Astrocyte of the hippocampus (primary cell): ENCODE data around the gene PTPRC.
"Not testable (repeated sequence)": the region's sequence is repeated elsewhere in the genome, so short reads cannot be mapped to it uniquely, and the experiment has no call there.

ENCODE experiments used
- DNase-seq: peaks from one replicate; pipeline ENCODE4 v3.0.0; 2011; ENCODE audit warnings: low read depth, low spot score

The PTPRC gene

DNA sequence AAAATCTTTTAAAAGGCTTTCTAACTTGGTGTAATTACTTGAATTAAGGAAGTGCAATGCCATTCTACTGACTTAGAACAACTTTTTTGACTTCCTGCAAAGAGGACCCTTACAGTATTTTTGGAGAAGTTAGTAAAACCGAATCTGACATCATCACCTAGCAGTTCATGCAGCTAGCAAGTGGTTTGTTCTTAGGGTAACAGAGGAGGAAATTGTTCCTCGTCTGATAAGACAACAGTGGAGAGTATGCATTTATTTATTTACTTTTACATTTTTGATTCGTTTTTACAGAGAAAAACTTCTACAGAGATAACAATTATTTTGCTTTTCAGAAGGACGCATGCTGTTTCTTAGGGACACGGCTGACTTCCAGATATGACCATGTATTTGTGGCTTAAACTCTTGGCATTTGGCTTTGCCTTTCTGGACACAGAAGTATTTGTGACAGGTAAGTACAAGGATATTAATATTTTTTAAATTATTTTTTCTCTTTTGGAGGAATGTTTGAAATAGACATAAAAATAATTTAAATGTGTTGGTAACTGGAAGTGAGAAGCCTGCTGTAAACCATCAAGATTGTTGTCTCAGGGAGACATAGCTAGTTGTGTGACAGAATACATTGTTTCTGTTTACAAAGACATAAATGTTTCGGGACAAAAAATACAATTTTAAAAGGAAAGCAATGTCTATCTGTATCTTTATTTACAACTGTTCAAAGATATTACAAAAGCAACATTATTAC is at the start of gene PTPRC:
TSS of gene PTPRC (plus strand) at position 147 of the 742 bp plus-strand sequence. CDS start at position 376, 229 bp downstream.
- DNase-seq = no peak

GRCh38 chr1:198590454-198590853 is 48.4 kb upstream of the PTPRC start:
- no peak for DNase-seq

DNA sequence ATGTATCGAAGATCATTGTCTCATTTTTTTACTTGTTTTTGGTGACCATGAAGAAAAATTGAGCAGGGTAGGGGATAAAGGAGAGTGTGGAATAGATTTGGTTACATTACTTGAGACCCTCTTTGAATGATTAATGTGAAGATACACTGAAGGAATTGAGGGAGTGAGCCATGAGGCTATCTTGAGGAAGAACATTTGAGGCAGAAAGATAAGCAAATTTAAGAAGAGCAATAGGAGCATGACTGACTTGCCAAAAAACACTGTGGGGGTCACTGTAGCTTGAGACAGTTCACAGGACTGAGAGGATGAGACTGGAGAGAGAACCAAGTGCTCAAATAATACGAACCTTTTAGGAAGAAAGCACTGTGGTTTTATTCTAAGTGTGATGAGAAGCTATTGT is 43.1 kb upstream of the PTPRC start:
- no peak for DNase-seq

GRCh38 chr1:198597690-198598430 is 41.0 kb upstream of the PTPRC start:
- DNase-seq = no peak

- DNase-seq = peak; percentile 25
Measured at GRCh38 chr1:198598796-198599321, 40.0 kb upstream of the PTPRC start.

- DNase-seq = no peak
Measured at GRCh38 chr1:198599749-198600148, 39.1 kb upstream of the PTPRC start.

- DNase-seq = no peak
Measured at GRCh38 chr1:198600906-198601305, 37.9 kb upstream of the PTPRC start.

- not testable (repeated sequence) for DNase-seq
Measured at GRCh38 chr1:198601310-198601709, 37.5 kb upstream of the PTPRC start.

DNA sequence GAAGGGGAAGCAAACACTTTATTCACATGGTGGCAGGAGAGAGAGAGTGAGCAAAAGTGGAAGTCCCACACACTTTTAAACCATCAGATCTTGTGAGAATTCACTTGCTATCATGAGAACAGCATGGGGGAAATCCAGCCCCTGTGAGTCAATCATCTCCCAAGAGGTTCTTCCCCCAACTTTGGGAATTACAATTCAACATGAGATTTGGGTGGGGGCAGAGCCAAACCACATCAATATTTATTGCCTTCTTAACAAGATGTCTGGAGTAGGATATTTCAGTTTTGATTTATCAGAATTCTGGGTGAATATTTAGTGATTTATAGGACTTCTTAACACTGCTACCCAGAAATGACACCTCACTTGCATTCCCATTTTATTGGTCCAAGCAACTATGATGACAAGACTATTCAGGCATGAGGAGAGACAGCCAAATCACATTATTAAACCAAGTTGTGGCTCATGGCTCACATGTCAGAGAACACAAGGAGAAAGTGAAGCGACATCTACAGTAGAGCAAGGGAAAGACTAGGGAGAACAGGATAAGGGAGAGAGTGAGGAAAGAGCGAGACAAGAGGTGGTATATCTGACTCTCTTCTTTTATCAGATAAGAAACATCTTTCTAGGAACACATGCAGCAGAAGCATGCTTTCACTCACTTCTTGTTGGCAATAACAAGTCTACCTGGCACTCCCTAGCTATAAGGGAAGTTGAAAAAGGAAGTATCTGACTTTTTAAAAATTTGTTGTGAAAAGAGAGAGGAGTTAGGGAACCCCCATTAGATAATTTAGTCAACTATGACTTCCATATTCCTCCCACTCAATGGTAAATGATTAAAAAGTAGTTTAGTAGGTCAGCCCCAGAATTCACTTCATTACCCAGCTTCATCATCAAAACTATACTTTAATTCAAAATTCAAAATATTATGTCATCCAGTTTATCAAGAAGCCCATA is 36.6 kb upstream of the PTPRC start:
- DNase-seq = no peak

- no peak for DNase-seq
Measured at GRCh38 chr1:198604975-198605374, 33.9 kb upstream of the PTPRC start.

DNA sequence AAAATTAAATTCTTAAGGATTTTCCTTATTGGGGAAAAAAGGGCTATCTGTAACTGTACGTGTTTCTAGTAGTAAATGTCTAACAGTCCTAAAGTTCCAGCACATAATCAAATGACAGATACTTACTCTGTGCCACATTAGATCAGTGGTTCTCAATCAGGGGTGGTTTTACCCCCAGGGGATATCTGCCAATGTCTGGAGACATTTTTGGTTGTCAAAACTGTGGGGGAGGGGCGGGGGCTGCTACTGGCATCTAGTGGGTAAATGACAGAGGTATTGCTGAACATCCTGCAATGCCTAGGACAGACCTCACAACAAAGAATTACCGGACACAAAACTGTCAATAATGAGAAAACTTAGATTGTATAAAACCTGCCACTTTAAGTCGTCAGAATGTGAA is 33.4 kb upstream of the PTPRC start:
- DNase-seq = peak; percentile 8

DNA sequence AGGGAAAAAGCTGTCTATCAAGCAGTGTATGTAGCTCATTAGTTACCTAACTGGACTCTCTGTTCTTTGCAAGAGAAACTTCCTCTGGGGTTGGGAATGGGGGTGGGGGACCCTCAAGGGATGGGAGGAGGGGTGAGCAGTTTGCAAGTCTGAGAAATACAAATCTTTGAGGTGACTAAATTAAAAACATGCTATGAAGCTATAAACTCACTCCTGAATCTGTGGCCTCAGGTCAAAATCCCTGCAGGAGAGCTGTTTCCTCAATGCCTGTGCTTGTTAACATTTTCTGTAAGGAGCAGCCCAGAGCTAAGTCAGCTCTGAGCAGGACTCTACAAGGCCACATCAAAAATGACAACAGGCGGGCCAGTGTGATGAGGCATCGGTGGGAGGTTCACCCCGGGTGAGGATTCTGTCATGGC is 32.8 kb upstream of the PTPRC start:
- DNase-seq = peak; percentile 48

DNA sequence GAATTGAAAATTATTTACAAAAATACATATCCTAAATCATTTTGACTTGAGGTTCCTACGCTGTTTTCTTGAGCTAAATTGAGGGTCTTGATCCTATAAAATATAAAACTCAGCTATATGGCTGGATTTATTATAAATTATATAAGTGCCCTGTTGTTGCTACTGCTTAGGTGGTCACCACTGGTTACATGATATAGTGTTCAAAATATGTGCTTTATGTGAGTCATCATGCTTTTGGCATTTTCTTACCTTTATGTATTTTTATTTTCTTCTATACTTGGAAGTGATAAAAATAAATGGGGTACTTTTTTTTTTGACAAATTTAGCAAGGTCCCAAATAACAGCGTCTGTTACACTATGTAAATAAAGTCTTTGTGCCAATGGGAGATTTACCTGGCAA is 31.1 kb upstream of the PTPRC start:
- DNase-seq = no peak

GRCh38 chr1:198610362-198610761 is 28.5 kb upstream of the PTPRC start:
- DNase-seq = no peak

GRCh38 chr1:198611219-198611618 is 27.6 kb upstream of the PTPRC start:
- no peak for DNase-seq

- no peak for DNase-seq
Measured at GRCh38 chr1:198612471-198613260, 26.2 kb upstream of the PTPRC start.

- DNase-seq = no peak
Measured at GRCh38 chr1:198617406-198617805, 21.4 kb upstream of the PTPRC start.

GRCh38 chr1:198619375-198620140 is 19.3 kb upstream of the PTPRC start:
- no peak for DNase-seq

DNA sequence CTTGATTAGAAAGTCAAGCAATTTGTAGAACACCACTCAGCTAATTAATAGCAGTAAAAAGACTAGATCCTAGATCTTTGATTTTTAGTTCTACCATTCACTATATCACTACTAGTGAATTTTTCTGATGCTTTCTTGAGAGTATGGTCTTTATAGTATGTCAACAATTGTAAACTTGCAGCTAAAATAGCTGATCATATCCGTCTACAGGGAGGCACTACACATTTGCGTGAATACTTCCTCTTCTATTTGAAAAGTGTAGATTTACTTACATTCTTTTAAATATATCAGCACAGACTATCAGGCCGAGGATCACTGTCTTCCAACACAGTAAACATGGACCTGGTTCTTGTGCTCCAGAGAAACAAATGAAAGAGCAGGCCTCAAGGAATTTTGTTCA is 18.6 kb upstream of the PTPRC start:
- no peak for DNase-seq
